ENCODE measurements around the gene CEP350.

The CEP350 gene

DNA sequence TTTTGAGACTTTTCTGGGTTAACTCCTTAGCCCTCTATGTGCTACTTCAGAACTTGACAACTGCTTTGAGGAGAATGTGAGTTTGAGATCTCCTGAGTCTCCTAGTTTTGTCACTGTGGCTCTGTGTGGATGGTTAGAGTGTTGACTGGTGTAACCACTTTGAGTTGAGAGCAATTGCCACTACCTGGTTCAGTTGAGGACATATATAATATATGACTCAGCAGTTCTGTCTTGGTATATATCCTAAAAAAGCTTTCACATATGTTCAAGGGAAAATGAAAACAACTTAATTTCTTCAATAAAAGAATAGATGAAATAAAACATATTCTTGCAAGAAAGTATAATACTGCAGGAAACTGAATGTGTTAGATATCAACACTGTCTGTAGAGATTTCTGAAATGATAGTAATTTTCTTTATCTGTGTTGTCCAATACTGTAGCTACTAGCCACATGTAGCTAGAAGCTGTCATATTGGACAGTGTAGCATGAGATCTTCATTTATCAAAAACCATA is 103.3 kb downstream of the CEP350 start:
- DNase-seq (ENCODE audit: low read depth in 2 of 2) = no peak

DNA sequence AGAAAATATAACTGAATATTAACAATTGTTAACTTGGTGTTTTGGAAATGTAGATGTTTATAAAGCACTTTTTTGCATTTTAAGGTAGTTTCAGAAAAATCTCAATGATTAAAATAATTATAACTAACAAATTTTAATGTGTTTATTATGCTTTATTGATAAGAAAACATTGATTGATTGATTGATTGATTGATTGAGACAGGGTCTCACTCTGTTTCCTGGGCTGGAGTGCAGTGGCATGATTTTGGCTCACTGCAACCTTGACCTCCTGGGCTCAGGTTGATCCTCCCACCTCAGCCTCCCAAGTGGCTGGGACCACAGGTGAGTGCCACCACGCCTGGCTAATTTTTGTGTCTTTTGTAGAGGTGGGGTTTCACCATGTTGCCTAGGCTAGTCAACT is 106.4 kb downstream of the CEP350 start:
- DNase-seq (ENCODE audit: low read depth in 2 of 2) = no peak

DNA sequence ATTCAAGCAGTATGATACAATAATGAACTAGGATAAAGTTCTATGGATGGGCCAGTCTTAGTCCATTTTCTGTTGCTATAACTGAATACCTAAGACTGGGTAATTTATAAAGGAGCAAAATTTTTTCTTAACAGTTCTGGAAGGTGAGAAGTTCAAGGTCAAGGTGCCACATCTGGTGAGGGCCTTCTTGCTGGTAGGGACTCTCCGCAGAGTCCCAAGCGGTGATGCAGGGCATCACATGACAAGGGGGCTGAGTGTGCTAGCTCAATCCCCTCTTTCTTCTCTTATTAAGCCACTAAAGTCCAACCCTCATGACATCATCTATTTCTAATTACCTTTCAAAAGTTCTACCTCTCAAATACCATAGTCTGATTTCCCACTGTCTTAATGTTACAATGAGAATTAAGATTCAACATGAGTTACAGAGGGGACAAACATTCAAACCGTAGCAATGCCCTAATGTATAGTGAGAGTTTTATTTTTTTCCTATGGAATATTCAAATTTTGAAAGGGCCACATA is 107.9 kb downstream of the CEP350 start:
- no peak for DNase-seq (ENCODE audit: low read depth in 2 of 2)

DNA sequence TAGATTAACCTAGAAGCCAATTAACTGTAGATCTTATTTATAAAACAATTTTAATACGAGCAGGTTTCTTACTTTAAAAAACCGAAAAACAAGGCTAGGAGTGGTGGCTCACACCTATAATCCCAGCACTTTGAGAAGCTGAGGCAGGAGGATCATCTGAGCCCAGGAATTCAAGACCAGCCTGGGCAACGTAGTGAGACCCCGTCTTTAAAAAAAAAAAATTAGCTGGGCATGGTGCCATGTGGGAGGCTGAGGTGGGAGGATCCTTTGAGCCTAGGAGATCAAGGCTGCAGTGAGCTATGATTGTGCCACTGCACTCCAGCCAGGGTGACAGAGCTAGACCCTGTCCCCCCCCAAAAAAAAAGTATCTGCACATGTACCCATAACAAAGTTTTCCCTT is 110.8 kb downstream of the CEP350 start:
- DNase-seq (ENCODE audit: low read depth in 2 of 2) = no peak

DNA sequence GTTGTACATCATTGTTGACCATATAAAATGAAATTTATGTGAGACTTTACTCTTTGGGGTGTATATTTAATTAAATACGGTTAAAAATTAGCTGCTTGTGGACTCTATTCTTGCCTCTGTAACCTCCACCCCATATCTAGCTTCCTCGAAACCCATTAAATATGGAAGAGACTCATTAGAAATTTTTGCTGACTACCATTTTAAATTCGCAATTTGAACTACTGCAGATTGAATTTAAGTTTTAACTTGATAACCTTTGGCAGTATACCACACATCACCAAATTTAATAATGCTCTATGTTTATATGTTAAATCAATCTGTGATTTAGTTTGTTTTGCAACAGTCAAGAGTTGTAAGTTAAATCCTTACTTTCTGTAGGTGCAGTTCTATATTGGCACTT is 111.5 kb downstream of the CEP350 start:
- no peak for DNase-seq (ENCODE audit: low read depth in 2 of 2)

DNA sequence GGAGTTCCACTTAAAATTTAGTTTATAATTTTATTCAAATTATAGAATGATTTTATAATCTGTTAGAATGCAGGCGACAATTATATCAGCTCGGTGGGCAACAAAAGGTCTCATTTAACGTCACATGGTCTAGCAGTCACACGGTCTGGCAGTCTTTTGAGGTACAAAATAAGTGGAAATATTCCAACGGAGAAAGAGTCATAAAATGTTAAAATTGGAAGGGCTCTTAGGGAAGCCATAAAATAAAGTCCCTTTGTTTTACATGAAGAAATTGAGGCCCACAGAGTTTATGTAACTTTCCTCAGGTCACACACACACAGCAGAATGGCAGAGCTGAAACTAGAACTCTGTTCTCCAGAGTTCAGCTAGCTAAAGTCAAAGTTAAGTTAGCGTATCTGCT is 115.7 kb downstream of the CEP350 start:
- no peak for DNase-seq (ENCODE audit: low read depth in 2 of 2)

DNA sequence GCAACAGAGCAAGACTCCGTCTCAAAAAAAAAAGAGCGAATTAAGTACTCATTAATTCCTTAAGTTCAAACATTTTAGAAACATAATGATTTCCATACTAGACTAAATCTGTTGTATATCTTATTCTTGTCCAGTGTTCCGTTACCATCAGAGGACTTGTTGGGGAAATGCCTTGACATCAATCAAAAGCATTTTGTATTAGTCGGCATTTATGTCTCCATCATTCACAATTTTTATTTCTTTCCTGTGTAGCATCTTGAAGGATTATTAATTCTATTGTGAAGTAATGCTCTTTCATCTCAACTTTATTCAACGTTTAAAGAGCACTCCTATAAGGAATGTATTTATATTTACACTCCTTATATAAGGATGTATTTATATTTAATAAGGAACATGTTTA is 117.1 kb downstream of the CEP350 start:
- no peak for DNase-seq (ENCODE audit: low read depth in 2 of 2)

DNA sequence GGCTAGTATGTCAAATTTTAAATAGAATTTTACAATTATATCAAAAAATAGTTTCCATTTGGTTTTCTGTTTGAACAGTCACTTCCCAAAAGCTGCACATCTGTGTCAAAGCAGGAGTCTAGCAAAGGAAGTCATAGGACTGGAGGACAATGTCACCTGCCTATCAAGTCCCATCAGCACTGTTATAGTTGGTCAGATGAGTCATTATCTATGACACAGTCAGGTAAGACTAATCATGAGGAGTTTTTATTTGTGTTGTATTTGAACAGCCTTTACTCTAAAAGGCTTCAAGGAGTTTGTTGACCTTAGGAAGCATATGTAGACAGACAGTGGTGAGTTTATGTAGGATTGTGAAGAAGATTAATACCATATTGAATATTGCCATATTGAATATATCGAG is 125.8 kb downstream of the CEP350 start:
- no peak for DNase-seq (ENCODE audit: low read depth in 2 of 2)

DNA sequence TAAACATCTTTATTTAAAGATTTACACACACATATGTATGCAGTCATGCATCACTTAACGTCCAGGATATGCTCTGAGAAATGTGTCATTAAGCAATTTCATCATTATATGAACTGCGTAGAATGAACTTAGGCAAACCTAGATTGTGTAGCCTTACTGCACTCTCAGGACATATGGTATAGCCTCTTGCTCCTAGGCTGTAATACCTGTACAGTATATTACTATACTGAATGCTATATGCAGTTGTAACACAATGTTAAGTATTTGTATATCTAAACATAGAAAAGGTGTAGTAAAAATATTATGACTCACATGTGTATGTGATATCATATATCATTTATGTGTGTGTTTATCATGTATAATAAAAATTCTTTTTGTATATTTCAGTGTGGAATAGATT is 126.9 kb downstream of the CEP350 start:
- no peak for DNase-seq (ENCODE audit: low read depth in 2 of 2)

DNA sequence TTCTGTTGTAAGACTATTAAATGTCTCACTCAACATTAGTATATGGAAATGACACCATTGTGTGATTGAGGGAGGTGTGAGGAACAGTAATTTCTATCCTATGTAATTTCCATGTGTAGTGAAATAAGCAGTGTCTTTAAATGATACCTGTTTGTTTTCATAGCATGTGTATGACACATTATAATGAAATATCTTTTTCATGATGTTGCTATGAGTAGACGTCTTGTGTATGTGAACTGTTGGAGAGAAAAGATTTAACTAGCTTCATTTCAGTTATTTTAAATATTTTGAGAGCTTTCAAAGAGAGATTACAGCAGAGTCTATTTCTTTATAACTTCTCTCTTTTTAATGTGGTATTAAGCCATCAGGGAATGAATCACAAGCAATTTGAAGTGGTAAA is 128.6 kb downstream of the CEP350 start:
- DNase-seq (ENCODE audit: low read depth in 2 of 2) = no peak

DNA sequence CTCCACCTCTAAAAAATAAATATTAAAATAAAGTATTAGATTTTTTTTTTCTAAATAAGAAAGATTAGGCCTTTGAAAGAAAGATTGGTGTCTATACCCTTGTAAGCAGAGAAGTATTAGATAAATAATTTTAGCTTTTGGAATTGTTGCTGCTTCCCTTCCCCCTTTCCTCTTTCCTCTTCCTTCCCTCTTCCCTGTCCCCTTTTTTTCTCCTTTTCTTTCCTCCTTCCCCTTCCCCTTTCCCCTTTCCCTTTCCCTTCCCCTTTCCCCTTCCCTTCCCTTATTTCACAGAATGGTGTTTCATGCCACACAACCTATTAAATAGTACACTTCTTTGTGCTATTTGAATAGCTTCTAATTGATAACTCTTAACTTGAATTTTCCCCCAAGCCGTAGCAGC is 130.3 kb downstream of the CEP350 start:
- no peak for DNase-seq (ENCODE audit: low read depth in 2 of 2)

DNA sequence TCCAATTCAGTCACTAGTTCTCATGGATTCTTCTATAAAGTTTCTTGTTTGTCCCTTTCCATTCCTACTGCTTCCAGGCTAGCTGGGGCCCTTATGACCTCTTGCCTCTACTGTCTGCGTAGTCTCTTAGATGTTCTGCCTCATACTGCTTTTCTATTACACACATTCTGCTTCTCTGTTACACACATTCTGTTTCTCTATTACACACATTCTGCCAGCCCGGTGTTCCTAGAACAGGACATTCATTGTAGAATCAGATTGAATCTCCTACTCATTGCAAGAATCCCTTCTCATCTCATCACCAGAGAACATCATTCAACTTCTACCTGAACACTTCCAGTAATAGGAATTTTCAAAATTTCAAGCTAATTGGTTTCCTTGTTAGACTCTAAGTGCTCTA is 130.7 kb downstream of the CEP350 start:
- no peak for DNase-seq (ENCODE audit: low read depth in 2 of 2)

DNA sequence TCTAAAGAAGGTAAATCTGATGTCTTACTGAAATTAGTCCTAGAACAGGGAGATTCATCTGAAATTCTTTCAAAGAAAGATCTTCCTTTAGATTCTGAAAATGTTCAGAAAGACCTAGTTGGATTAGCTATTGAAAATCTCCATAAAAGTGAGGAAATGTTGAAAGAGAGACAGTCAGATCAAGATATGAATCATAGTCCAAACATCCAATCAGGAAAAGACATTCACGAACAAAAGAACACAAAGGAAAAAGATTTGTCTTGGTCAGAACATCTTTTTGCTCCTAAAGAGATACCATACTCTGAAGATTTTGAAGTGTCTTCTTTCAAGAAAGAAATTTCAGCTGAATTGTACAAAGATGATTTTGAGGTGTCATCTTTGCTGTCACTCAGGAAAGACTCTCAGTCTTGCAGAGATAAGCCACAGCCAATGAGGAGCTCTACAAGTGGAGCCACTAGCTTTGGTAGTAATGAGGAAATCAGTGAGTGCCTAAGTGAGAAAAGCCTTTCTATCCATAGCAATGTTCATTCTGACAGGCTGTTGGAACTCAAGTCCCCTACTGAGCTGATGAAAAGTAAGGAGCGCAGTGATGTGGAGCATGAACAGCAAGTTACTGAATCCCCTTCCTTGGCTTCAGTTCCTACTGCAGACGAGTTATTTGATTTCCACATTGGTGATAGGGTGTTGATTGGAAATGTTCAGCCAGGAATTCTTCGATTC is 138.5 kb downstream of the CEP350 start:
- DNase-seq (ENCODE audit: low read depth in 2 of 2) = no peak

DNA sequence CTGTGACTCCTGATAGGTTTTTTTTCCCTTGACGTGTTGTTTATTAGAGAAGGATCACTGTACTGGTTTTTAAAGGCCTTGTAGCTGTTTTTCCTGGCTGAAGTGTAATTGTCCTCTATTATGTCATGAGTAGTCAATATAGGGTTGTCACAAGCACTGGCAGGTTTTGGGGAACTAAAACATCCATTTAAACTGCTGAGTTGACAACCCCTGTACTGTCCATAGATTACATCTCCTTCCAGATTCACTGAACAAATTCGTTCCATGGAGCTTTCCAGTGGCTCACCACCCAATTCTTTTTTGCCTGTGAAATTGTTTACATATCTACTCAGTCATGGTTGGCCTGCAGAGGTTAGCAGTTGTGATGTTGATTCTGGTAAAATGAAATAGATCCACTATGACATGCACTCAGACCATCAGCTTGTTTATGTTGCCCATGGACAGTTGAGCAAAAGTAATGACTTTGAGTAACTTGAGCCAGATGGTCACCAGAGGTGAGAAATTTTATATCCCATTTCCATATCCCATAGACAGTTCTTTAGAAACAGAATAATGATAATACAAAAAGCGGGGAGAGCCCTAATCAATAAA is 140.2 kb downstream of the CEP350 start:
- DNase-seq (ENCODE audit: low read depth in 2 of 2) = no peak

DNA sequence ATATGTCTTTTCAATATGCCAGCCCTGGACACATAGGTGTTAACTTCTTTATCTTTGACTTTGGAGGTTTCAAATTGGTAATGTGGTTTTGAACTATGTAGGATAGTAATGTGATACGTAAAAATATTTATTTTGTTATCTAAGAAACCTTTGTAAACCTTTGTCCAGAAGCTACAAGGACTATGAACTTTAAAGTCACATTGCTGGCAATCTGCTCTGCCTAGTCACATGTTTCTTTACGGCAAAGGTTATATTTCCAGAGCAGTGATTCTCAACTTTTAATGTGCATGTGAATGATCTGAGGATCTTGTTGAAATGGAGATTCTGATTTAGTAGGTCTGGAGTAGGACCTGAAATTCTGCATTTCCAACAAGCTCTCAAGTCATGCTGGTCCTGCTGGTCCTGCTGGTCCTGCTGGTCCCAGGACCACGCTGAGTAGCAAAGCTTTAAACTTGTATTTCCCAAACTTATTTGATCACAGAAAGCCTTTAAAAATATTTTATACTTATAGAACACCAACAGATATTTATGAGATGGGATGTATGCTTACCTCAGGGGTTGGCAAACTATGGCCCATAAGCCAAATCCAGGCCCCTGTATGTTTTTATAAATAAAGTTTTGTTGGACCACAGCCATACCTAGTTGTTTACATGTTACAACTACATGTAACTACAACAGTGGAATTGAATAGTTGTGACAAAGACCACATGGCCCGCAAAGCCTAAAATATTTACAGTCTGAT is 142.1 kb downstream of the CEP350 start:
- DNase-seq (ENCODE audit: low read depth in 2 of 2) = no peak

DNA sequence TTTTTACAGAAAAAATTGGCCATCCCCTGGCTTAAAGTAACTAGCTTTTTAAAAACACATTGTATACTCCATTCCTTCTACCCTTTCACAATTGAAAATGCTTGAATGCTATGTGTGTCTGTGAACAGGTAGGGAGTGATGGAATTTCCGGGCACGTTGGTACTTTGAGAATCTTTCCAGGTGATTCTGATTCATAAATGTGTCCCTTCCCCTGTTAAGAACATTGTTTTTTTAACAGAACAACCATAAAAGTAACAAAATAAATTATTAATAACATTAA is 142.7 kb downstream of the CEP350 start:
- no peak for DNase-seq (ENCODE audit: low read depth in 2 of 2)

DNA sequence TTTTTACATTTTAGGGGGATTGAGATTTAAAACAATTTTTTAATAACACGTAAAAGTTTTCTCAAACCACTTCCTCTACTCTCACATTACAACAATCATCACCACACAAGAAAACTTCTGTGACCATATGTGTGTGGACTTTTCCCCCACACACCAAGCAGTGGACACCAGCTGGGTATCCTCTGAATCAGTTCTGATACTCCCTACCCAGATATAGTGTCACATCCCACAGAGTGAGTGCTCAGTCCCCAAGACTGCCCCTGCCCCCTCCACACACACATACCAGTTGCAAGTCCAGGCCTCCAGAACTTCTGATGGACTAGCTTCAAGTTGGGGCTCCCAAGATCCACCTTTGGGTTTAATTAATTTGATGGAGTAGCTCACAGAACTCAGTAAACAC is 146.8 kb downstream of the CEP350 start:
- DNase-seq (ENCODE audit: low read depth in 2 of 2) = no peak

DNA sequence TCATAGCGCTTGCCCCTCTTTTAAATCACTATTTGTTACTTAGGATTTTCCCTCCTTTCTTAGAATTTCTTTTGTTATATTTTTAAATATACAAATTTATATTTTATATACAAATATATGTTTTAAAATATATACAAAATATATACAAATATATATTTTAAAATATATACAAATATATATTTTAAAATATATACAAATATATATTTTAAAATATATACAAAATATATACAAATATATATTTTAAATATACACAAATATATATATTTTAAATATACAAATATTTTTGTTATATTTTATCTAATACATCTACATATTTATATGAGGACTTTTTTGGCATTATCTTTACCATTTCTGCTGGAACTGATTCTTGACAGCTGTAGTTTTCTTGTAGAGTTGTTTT is 149.2 kb downstream of the CEP350 start:
- no peak for DNase-seq (ENCODE audit: low read depth in 2 of 2)

DNA sequence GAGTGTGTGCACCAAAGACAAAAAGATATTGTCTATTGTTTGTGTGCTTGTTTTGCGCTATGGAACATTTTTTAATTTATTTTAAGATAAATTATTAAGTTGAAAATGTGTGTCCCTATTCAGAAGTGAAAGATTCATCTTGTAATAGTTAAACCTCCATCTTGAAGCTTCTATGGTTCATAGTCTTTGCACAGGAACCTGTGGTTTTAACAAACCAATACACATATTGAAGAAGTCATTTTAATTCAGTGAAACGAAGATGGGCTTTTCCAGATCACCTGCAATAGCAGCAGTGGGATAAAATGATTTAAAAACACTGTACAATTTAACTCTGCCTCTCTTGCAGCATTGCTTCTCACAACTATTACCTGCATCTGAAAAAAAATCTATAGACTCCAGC is 157.5 kb downstream of the CEP350 start:
- no peak for DNase-seq (ENCODE audit: low read depth in 2 of 2)

DNA sequence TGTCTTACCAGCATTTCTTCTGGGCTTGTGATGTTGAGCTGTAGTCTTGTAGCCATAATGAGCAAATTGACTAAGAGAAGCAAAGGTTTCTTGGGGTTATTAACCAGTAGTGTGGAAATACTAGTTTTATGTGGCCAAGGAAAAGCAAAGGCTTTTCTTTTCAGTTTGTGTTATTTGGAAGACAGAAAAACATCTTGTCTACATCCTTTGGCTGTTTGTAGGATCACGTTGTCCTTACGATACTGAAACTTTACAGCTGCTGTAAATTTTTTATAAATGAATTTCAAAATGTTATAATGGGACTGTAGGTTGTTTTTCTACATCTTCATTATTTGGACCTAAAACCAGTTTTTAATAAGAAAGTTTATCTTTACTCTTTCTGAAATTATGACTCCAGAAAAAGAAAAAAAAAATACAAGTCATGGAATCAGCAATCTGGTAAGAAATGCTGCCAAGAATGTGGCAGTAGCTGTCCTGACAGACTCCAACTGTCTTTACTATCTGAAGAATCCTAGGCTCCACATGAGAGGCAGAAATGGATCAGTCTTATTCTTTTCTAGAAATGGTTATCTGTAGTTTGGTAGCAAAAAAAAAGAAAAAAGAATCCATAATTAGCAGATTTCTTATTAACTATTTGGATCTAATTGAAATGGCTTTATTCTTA is 158.5 kb downstream of the CEP350 start:
- no peak for DNase-seq (ENCODE audit: low read depth in 2 of 2)

DNA sequence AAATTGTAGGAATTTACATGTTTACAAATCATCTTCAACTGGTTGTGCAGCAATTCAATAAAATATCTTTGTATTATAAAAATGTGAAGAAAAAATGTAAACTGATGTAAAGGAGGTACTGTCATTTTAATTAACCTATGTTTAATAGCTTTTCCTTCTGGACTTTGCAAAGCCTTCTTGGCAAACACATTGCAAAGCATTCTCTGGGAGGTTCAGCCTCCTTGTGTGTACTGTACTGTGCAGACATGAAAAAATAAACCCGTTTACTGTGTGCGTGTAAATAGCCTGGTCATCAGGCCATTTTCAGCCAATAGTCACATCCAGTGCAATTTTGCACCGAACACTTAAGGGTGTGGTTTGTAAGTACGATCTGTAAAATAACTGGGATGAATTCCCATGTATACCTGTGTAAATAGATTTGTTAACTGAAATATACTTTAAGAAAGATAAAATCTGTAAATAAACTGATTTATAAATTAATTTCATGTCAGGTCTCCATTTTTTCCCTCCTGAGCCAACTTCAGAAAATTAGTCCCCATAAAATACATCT is 159.9 kb downstream of the CEP350 start:
- DNase-seq (ENCODE audit: low read depth in 2 of 2) = no peak
